Caco-2 (cell line): ENCODE measurements around the gene KIAA1958. TPM values are rescaled to one million over a fixed set of nuclear protein-coding genes. Genes with fewer than 3 reads are reported as not detected.

ENCODE experiments used
- BruUV-seq: library from RNA; stranded (reverse); fragments of 400-500 nt; replicated peaks from 2 replicates; lab custom pipeline; 2021; lab: Mats Ljungman, UMichigan
- CTCF ChIA-PET: fragments of 300-600 bp; sonication (Branson Sonifier 250); formaldehyde crosslinking; loops from one replicate; lab custom pipeline; 2022; ENCODE audit warnings: antibody characterized with exemption; lab: Charles Lee
- POLR2A ChIA-PET: fragments of 300-600 bp; sonication (Branson Sonifier 250); formaldehyde crosslinking; loops from one replicate; lab custom pipeline; 2022; ENCODE audit warnings: antibody characterized with exemption; lab: Charles Lee
- DNase-seq, 2 experiments: peaks; one replicate each; pipeline versions ENCODE4 v3.0.0 to v3.0.0-alpha.2; 2020 to 2022
- H3K27me3 ChIP-seq: replicated peaks from 2 replicates; pipeline ENCODE4 v1.6.0; 2011; ENCODE audit warnings: low read length; ENCODE audit not compliant: control insufficient read depth, insufficient read depth
- H3K36me3 ChIP-seq: 2 replicates; pipeline ENCODE4 v1.5.1; 2011; ENCODE audit warnings: low read length; ENCODE audit not compliant: control insufficient read depth, insufficient read depth
- H3K4me1 ChIP-seq: fragments of 250-450 bp; sonication (Bioruptor Pico); 2 replicates; pipeline ENCODE4 v1.5.1; 2020; ENCODE audit warnings: mild to moderate bottlenecking
- H3K4me3 ChIP-seq: 2 replicates; pipeline ENCODE4 v1.5.1; 2011; ENCODE audit warnings: low read depth, mild to moderate bottlenecking, control low read depth, low read length
- H3K9me3 ChIP-seq: fragments of 250-450 bp; sonication (Bioruptor Pico); 2 replicates; pipeline ENCODE4 v1.5.1; 2020; ENCODE audit warnings: mild to moderate bottlenecking, moderate library complexity
- H3K27ac Mint-ChIP-seq: one replicate; pipeline ENCODE4 v1.8.0; 2022; ENCODE audit warnings: mixed read lengths; ENCODE audit not compliant: unreplicated experiment
- H3K27me3 Mint-ChIP-seq: one replicate; pipeline ENCODE4 v1.8.0; 2022; ENCODE audit warnings: mixed read lengths; ENCODE audit not compliant: insufficient read depth, unreplicated experiment
- H3K36me3 Mint-ChIP-seq: one replicate; pipeline ENCODE4 v1.8.0; 2022; ENCODE audit warnings: mild to moderate bottlenecking, mixed read lengths; ENCODE audit not compliant: insufficient read depth, unreplicated experiment
- H3K4me1 Mint-ChIP-seq: one replicate; pipeline ENCODE4 v1.8.0; 2022; ENCODE audit warnings: low read depth, mixed read lengths; ENCODE audit not compliant: unreplicated experiment
- H3K4me3 Mint-ChIP-seq: one replicate; pipeline ENCODE4 v1.8.0; 2022; ENCODE audit warnings: mild to moderate bottlenecking, moderate library complexity, mixed read lengths; ENCODE audit not compliant: unreplicated experiment
- H3K9me3 Mint-ChIP-seq: one replicate; pipeline ENCODE4 v1.8.0; 2022; ENCODE audit warnings: mixed read lengths; ENCODE audit not compliant: unreplicated experiment
- CTCF ChIP-seq, 2 experiments: fragments of 200-600 bp in 1 of 2; IDR thresholded peaks; 1 replicate in 1 of 2; 2 replicates in 1 of 2; pipeline versions ENCODE4 v1.5.1 to v1.8.0; 2011 to 2022; ENCODE audit warnings: antibody characterized with exemption in 1 of 2, control low read depth in 1 of 2, inconsistent platforms in 1 of 2, low read depth in 1 of 2, low read length in 1 of 2, mild to moderate bottlenecking in 1 of 2, moderate library complexity in 1 of 2; ENCODE audit not compliant: insufficient read depth in 1 of 2, severe bottlenecking in 1 of 2, unreplicated experiment in 1 of 2
- intact Hi-C: fragments of 100-400 bp; cut with micrococcal nuclease; formaldehyde crosslinking; loops from one replicate; pipeline ENCODE4 v1.10.0; 2022; ENCODE audit not compliant: unreplicated experiment
- total RNA-seq: library from RNA; stranded (reverse); gene quantifications from 2 replicates; pipeline ENCODE4 v1.2.3, GENCODE V29; 2022

Gene KIAA1958
- total RNA-seq, 1 experiment from 2014 or later, result 20.0 TPM

GRCh38 chr9:112505607-112506006, 19.0 kb downstream of the KIAA1958 start:
- intact Hi-C loops, result no loop called here
- peaks cover 30% of the 10 kb centered on the region for H3K4me1 ChIP-seq
- no peak overlapping the region for H3K4me3 ChIP-seq
- H3K27ac Mint-ChIP-seq, result no peak overlapping the region
- H3K9me3 Mint-ChIP-seq, result no peaks in the 10 kb centered on the region
- no peaks in the 10 kb centered on the region for H3K9me3 ChIP-seq
- no peak overlapping the region for H3K4me3 Mint-ChIP-seq
- peaks cover 22% of the 10 kb centered on the region for H3K4me1 Mint-ChIP-seq
- peak; percentile 39 to 57 for DNase-seq
- CTCF ChIA-PET, result no interaction called here
- no peaks in the 10 kb centered on the region for H3K36me3 ChIP-seq
- POLR2A ChIA-PET, result no interaction called here
- no peak for TF ChIP-seq CTCF (IDR thresholded peaks at IDR 0.05; ENCODE audit: insufficient read depth in 1 of 2, low read depth in 1 of 2, low read length in 1 of 2, severe bottlenecking in 1 of 2, unreplicated experiment in 1 of 2)
- H3K27me3 Mint-ChIP-seq, result no peaks in the 10 kb centered on the region
- no TSS peak for BruUV-seq
- H3K27me3 ChIP-seq, result no peaks in the 10 kb centered on the region
- peaks cover 7% of the 10 kb centered on the region for H3K36me3 Mint-ChIP-seq

GRCh38 chr9:112506571-112506970, 19.9 kb downstream of the KIAA1958 start:
- Histone ChIP-seq H3K4me3 (no peak overlapping the region), H3K9me3 (no peaks in the 10 kb centered on the region), H3K27me3 (no peaks in the 10 kb centered on the region), H3K4me1 (peaks cover 30% of the 10 kb centered on the region), H3K36me3 (no peaks in the 10 kb centered on the region)
- Mint-ChIP-seq H3K36me3 (peaks cover under 1% of the 10 kb centered on the region), H3K9me3 (no peaks in the 10 kb centered on the region), H3K4me1 (peaks cover 22% of the 10 kb centered on the region), H3K27ac (no peak overlapping the region), H3K27me3 (no peaks in the 10 kb centered on the region), H3K4me3 (no peak overlapping the region)
- TF ChIP-seq CTCF (IDR thresholded peaks at IDR 0.05; ENCODE audit: insufficient read depth in 1 of 2, low read depth in 1 of 2, low read length in 1 of 2, severe bottlenecking in 1 of 2, unreplicated experiment in 1 of 2), result no peak
- ChIA-PET POLR2A (no interaction called here), CTCF (no interaction called here)
- intact Hi-C loops, result no loop called here
- BruUV-seq, result no TSS peak
- no peak for DNase-seq

GRCh38 chr9:112507001-112507680, 20.5 kb downstream of the KIAA1958 start:
- H3K4me3 Mint-ChIP-seq, result no peak overlapping the region
- H3K27ac Mint-ChIP-seq, result peak overlapping the region; percentile 42
- H3K36me3 Mint-ChIP-seq, result no peaks in the 10 kb centered on the region

More at GRCh38 chr9:112507001-112507680, 20.5 kb downstream of the KIAA1958 start:
- no TSS peak for BruUV-seq
- no peaks in the 10 kb centered on the region for H3K27me3 Mint-ChIP-seq
- Histone ChIP-seq H3K4me3 (no peak overlapping the region), H3K4me1 (peaks cover 30% of the 10 kb centered on the region), H3K9me3 (no peaks in the 10 kb centered on the region), H3K27me3 (no peaks in the 10 kb centered on the region), H3K36me3 (no peaks in the 10 kb centered on the region)
- H3K4me1 Mint-ChIP-seq, result peaks cover 22% of the 10 kb centered on the region
- no peak for DNase-seq
- CTCF ChIA-PET, result no interaction called here
- POLR2A ChIA-PET, result no interaction called here
- TF ChIP-seq CTCF (IDR thresholded peaks at IDR 0.05; ENCODE audit: insufficient read depth in 1 of 2, low read depth in 1 of 2, low read length in 1 of 2, severe bottlenecking in 1 of 2, unreplicated experiment in 1 of 2), result no peak
- H3K9me3 Mint-ChIP-seq, result no peaks in the 10 kb centered on the region
- intact Hi-C loops, result no loop called here
